HG02610 (cell line): ENCODE data around the gene RYR3.

Source experiments
- ATAC-seq: cut with Tn5 transposase; IDR thresholded peaks from one replicate; pipeline ENCODE4 v1.9.1; 2021; ENCODE audit warnings: mild to moderate bottlenecking, moderate library complexity; ENCODE audit not compliant: unreplicated experiment

RYR3 gene

DNA sequence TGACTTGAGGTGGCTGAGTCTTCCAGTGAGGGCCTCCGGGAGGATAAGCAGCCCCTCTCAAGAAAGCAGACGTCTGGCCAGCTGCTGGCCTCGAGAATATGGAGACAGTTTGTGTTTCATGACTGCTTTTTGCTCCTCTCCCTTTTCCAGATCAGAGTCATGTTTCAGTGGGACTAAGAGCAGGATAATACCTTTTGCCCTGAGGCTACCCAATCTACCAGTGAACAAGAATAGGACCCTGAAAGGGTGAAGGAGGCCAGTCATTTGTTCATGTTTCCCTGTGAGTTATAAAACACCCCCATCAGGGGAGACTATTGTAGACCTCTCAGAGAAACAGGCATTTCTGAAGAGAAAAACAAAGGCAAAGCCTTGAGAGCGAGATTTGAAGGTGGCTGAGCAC is 137.4 kb downstream of the RYR3 start:
- no peak for ATAC-seq

GRCh38 chr15:33448961-33449606 is 138.3 kb downstream of the RYR3 start:
- ATAC-seq, result no peak

DNA sequence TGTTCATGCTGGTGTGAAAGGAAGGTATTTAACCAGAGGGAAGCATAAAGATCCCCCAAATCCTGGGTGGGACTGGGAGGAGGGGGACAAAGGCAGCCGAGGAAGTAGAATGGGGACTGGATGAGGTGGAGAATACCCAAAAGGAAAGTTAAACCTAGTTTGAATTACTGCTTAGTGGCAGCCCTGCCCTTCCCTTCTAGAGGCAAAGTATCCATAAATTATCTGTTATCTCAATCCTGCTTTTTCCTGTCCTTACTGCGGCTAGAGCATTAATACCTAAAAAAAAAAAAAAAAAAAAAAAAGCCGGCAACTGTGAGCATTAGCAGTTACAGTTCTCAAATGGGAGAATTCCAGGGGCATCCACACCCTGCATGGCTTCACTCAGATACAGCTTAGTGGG is 139.0 kb downstream of the RYR3 start:
- no peak for ATAC-seq

- ATAC-seq, result no peak
Measured at GRCh38 chr15:33451385-33451784, 140.6 kb downstream of the RYR3 start.

DNA sequence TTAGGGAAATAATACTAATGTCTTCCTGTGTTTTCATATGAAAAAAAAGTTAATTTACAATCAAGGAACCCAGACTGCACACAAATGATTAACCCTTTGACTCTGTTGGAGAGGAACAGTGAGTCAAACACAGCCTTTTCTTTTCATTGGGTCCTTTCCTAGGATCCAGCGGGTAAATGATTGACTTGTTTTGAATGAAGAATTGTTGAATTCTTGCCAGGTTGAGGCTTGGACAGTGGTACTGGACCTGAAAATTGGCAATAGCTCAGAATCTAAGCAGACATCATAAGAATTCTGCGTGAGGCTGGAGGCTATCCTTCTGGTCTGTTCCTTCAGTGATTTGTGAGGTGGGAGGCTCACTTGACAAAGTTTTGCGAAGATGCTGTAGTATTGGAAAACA is 143.0 kb downstream of the RYR3 start:
- no peak for ATAC-seq

- no peak for ATAC-seq
Measured at GRCh38 chr15:33454346-33454745, 143.6 kb downstream of the RYR3 start.

GRCh38 chr15:33454996-33455395 is 144.2 kb downstream of the RYR3 start:
- ATAC-seq, result no peak

DNA sequence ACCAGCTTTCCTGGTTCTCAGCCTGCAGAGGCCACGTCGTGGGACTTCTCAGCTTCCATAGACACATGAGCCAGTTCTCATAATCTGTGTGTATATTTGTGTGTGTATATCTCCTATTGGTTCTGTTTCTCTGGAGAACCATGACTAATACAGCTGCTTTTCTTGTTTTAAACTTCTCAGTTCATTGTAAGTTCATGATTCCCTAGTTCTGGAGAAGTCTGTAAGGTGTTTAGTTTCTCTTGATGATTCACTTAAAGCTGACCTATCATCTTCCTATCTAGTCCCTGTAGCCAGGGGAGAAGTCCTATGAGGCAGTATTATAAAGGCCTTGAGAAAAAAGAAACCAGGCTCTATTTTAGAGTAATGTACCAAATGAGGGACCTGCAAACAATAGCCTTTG is 147.7 kb downstream of the RYR3 start:
- ATAC-seq, result no peak

DNA sequence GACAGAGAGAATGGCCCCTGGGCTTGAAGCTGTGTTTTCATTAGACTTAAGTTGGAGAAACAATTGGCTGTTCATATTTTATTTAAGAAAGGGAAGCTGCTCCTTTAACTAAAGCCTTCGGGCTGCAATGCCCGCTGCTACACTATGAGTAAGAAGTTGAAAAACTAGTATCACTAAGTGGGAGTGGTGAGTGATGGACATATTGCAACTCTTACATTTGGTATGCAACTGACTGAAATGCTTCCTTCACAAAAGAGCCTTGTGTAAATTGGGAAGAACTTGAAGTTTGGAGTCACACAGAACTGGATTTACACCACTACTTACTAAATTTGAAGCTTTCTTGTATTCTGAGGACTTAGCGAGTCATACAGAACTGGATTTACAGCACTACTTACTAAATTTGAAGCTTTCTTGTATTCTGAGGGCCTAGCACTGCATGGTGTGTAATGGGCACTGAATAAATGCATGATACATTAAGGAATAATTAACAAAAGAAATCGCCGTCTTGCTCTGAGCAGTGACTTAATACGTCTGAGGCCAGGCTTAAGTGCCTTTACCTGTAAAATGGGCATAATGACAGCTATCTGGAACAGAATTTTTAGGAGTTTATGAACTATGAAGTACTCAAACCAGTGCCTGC is 149.5 kb downstream of the RYR3 start:
- no peak for ATAC-seq

DNA sequence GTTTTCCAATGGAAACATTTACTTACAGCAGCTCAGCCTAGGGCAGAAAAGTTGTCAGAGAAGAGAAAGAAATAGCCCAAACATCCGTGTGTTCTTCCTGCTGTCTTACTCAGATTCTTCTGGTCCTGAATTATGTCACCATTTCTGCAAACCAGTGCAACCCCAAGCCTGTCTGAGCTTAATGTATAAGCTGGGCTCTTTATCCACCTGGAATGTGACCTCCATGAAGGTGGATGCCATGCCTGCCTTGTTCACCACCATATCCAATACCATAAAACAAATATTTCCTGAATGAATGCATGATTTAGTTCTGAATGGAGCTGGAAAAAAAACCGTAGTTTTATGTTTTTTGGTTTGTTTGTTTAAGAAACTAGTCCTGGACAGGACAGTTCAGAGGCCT is 150.9 kb downstream of the RYR3 start:
- no peak for ATAC-seq

GRCh38 chr15:33467146-33467815 is 156.5 kb downstream of the RYR3 start:
- no peak for ATAC-seq

DNA sequence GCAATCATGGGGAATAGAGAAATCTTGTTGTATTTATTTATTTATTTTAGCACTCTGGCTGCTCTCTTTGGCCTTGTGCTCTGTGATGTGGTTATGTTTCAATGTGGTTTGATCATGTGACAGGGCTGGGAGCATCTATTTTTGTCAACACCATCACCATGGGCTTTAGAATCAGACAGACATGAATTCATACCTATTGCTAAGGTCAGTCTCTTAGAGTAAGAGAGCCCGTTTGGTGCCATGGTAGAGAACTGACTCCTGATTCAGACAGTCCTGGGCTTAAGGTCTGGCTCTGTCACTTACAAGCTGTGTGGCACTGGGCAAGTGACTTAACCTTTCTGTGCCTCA is 157.0 kb downstream of the RYR3 start:
- no peak for ATAC-seq

DNA sequence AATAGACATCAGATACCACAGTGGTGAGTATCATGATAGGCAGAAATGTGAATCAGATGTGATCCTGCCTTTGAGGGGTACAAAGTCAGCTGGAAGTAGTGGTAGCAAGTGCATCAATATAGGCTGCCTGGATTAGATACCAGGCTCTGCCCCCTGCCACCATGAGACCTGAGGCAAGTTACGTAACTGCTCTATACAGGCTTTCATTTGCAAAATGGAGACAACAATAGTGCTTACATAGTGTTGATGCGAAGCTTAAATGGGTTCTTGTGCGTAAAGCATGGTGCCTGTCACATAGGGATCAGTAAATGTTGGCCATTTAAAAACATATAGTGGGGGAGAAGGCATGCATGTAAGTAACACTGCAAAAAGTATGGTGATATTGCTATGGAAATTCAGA is 158.0 kb downstream of the RYR3 start:
- no peak for ATAC-seq

DNA sequence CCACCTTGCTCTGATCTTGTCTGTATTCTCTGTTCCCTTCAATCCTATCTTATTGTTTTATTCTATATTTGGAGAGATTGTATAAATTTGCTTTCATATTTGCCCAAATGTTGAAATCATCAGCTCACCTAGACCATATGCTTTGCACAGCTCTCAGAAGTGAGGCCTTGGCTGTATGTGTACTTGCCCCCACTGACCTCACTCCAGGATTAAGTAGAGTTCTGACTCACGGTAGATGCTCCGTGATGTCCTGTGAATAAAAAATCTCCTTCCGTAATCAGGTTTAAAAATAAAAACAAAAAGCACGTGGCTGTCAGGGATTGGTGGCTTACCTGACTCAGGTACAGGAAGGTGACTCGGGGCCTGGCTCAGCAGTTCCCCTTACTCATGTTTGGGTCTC is 162.2 kb downstream of the RYR3 start:
- no peak for ATAC-seq

- no peak for ATAC-seq
Measured at GRCh38 chr15:33473714-33474113, 162.9 kb downstream of the RYR3 start.

DNA sequence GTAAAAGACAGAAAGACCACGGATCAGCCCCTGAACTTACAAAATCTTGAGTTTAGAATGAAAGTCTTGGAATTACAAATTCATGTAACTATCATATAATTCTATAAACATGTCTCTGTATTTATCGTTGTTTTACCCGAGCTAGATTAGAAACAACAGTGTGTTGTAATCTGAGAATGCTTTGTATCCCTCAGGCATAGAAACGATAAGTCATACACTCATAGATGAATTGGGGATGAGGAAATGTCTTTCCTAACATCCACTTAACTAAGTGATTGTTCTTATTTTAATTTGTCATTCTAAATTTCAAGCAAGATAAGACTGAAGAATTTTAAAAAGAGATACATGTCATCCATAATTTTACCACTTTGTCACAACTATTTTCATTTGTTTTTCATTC is 165.3 kb downstream of the RYR3 start:
- ATAC-seq, result no peak

DNA sequence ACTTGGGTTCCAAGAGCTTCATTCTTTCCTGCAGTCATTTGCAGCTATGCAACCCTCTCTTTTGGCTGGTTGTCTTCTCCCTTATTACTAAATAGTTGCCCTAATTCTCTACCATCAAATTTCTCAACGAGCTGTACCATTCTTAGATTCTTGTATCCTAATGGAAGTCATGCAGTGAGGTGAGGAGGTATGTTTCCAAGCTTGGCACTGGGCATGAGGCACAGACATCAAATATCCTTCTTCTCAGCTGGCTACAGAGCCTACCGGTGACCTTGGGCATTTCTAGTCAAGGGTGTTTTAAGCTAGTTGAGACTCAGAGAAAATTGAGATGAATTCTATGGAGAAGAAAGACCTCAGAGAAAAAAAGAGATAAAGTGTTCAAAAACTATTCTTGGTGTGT is 166.1 kb downstream of the RYR3 start:
- ATAC-seq, result no peak

- no peak for ATAC-seq
Measured at GRCh38 chr15:33489335-33489734, 178.6 kb downstream of the RYR3 start.

DNA sequence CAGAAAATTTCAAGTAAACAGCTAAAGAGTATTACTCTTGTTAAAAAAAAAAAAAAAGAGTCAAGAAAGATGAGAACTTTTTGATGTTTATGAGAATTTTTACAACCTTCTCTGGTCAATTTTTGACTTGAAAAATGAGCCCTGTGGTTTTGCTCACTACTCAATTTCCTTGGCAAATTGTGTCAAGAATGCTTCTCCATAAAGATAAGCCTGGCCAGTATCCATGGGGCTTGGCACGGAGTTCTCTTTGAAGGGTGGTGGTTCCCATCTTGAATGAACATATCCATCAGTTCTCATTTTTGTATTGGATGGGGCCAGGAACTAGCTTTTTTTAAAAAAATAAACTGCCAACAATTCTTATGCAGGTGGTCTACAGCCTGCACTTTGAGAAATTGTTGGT is 179.9 kb downstream of the RYR3 start:
- ATAC-seq, result no peak

GRCh38 chr15:33492434-33493052 is 181.8 kb downstream of the RYR3 start:
- no peak for ATAC-seq

GRCh38 chr15:33494306-33494705 is 183.5 kb downstream of the RYR3 start:
- ATAC-seq, result no peak
